Stimulated activated naive CD4-positive, alpha-beta T cell treated with Interleukin-2 at 50 U/mL for 16 hours (primary cell): Measurements from ENCODE around the gene SLC35B4.

Experiments used
- DNase-seq: peaks from one replicate; lab custom pipeline; 2025; lab: John Stamatoyannopoulos, UW

Gene SLC35B4

DNA sequence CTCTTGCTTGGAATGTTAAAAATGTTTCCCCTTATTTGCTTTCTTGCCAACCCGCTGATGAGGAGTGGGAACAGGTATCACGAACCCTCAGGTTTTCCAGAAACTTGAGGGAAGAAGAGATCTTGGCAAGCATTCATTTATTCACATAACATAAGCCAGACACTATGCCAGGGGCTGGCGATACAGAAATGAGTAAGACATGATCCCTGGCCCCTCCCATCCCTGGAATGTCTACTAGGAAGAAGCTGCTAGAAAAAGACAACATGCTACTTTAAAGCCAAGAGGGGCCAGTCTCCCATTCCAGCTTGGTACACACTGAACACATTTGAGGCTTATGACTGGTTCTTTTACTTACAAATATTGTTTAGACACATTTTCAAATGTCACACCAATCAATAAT is 26.4 kb downstream of the SLC35B4 start:
- no peak for DNase-seq

DNA sequence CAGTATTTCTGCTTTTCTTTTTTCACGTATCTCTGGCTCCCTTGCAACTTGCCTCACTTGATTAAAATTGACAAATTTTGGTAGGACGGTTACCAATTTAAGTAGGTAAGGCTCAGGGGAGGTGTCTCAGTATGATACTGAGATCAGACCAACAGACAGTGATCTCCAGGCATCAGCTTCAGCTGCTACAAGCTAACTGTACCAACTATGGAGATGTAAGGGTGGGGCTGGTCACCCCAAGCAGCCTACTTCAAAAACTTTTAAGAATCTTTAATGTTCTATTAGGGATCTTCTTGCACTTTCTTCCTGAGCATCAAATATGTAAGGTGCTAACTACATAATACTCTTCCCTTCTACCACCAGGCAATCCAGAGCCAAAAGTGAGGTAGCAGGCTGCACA is 26.9 kb downstream of the SLC35B4 start:
- DNase-seq = no peak

DNA sequence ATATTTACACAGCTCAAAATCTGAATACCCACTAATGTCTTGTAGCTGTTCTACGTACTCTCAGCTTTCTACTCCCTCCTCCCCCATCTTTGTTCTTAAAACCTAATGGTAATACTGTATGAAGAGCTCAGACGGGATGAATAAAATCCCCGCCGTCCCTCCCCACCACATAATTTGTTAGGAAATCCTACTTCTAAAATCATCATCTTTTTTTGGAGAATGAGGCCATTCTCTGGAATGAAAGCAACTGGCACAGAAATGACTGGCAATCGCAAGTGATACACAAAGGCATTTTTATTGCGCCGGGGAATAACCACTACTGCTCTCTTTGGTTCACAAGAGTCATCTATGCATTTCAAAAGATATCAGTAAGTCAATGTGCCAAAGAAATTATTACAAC is 27.3 kb downstream of the SLC35B4 start:
- DNase-seq = no peak

DNA sequence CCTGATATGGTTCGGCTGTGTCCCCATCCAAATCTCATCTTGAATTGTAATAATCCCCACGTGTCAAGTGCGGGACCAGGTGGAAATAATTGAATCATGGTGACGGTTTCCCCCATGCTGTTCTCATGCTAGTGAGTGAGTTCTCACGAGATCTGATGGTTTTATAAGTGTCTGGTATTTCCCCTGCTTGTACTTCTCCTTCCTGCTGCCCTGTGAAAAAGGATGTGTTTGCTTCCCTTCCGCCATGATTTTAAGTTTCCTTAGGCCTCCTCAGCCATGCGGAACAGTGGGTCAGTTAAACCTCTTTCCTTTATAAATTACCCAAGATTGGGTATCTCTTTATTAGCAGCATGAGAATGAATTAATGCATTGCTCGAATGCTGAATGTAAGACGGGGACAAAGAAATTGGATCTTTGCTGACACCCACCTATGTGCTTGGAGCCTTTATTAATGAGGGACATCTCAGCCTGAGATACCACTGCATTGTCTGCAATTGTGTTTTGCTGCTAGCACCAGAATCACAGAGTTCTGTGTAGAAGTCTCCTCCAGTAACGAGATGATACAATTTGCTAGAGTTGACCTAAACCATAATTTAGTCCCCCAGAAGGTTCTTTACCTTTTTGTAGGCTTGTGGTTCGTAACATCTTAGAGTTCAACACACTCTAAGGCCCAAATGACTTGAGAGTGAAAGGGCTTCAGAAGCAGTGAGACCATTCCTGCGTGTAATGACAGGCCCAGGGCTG is 28.6 kb downstream of the SLC35B4 start:
- no peak for DNase-seq

DNA sequence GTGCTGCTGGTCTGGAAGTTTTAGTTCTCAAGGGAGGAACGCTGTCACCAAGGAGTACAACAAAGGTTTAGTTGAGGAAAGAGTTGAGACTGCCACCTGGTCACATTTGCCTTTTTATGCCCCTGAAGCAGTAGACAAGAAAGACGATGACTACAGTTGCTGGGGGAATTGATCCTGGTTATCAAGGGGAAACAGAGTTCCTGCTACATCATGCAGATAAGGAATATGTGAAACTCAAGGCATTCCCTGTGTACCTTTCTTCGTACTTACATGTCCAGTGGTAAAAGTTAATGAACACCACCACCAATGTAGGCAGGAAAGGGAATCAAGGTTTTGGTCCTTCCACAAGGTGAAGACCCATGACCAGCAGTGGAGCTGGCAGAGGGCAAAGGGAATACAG is 31.8 kb downstream of the SLC35B4 start:
- no peak for DNase-seq

DNA sequence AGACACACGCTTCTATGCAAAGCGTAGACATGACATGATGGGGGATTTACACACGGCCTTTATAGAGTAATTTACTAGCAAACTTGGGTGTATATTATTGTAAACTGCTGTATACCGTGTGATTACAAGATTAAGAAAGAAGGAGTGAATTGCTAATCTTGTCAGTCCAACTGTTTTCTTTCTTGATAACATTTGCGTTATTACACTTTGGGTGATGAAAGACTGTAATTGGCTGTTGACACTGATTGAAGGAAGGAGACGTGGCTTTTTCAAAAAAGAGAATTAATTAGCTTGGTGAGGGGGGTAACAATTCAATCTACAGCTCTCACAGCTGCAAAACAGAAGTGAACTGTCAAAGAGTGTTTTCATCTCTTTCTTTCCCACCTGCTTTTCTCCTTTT is 32.7 kb downstream of the SLC35B4 start:
- no peak for DNase-seq

DNA sequence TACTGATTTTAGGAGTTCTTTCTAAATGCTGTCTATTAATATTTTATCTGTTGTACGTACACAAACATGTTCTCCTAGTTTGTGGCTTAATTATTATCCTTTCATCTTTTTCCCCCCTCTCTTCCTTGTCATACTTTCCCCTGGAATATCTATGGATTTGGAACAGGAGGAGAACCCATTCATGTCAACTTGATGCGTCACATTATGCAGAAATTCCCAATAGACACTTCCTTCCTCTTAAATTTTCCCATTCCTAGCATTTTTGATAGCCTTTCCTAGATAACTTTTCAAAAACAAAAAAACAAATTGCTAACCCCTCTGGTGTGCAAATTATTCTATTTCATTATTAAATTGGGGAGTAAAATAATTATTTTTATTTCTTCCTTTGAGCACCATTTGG is 36.2 kb downstream of the SLC35B4 start:
- DNase-seq = no peak

DNA sequence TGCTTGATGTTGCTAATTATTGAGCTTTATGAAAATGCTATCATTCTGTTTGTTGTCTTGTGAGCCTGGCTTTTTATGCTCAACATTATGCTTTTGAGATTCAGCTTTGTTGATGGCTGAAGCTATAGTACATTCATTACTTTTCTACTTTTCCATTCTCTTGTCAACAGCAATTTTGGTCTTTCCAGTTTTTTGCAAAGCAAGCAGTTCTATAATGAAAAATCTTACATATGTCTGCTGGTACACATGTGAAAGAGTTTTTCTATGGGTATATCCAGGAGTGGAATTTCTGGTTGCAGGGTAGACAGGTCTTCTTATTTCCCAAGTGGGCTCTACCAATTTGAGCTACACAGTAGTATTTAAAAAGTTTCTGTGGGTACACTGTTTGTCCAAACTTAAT is 36.8 kb downstream of the SLC35B4 start:
- DNase-seq = no peak

DNA sequence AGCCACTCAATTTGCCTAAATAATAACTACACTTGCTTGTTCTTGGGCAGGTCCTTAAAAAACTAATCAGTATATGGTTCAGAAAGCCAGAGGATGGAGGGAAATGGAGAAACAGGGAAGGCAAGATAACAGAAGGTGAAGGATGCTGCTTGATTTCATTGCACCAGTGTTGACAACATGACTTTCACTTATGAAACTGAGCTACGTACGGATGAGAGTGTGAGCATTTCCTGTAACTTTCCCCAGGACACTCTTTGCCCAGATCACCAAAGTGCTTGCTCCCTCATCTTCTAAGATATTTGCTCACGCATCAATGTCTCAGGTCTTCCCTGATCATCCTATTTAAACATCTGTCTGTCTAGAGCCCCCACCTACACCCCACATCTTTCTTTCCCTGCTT is 37.4 kb downstream of the SLC35B4 start:
- no peak for DNase-seq

DNA sequence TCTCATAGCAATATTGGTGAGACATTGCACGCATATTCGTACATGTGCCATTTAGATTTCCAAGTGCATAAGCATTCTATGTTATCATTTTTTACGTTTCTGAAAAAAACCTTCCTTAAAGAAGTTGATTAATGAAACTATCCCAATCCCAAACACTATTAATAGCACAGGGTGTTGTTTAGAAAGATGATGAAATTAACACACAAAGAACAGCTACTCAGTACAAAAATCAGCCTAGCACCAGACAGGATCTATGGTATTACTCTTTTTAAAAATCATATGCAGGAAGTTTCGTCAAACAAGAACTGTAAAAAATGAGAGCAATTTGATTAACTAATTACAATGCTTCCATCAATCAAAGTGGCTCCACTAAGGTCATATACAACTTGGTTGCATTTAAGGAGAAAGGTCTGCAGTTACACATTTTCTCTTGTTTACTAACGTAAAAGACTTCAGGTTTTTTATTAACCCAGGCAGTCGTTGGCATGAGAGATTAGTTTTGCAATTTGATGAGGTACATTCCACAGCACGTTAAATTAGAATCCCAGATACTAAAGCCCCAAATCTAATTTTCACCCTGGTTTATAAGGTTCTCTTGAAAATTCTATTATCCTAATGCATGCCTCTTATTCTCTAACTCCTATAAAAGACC is 38.1 kb downstream of the SLC35B4 start:
- DNase-seq = no peak

DNA sequence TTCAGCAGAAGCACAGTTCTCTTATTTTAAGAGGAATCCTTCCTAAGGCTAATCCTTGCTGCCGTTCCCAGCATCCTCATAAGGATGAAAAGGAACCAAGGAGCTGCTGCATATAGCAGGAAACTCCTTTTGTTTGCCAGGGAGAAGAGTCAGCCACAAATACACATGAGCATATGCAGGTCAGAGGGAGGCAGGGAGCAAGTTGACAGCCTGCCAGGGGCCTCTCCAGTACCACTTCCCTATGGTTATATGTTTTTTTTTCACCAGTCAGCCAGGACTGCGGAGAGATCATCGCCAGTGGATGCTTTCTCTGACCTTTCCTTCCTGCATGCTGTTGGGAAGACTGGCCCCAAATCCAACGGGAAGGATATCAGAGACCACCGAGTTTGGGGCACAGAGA is 39.8 kb downstream of the SLC35B4 start:
- no peak for DNase-seq

DNA sequence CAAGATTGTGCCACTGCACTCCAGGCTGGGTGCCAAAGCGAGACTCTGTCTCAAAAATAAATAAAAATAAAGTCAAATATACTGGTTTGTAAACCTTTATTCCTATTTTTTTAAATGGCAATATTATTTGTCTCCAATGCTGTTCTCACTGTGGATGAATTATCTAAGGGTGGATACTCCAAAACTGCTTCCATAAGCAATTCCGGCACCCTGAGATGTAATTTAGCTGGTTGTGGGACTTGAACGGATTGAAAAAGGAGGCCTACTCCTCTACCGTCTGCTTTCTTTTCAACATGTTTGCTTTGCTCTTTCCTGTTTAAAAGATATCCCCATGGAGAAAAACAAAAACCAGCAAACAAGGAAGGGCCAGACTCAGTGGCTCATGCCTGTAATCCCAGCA is 54.4 kb downstream of the SLC35B4 start:
- no peak for DNase-seq

DNA sequence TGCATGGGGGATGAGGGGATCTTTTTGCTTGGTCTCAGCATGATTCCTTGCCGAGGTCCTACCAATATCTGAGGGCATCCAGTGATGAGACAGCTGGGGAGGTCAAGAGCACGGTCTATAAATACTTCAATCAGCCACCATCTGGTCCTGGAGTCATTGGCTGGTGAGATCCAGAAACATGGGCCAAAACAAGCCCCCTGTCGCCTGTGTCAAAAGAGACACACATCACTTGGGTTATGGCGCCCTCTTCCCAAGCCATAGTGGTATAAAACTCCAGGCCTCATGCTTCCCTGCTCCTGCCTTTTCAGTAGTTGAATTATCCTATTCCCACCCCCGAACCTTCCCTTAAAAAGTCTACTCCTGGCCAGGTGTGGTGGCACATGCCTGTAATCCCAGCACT is 60.9 kb downstream of the SLC35B4 start:
- no peak for DNase-seq

DNA sequence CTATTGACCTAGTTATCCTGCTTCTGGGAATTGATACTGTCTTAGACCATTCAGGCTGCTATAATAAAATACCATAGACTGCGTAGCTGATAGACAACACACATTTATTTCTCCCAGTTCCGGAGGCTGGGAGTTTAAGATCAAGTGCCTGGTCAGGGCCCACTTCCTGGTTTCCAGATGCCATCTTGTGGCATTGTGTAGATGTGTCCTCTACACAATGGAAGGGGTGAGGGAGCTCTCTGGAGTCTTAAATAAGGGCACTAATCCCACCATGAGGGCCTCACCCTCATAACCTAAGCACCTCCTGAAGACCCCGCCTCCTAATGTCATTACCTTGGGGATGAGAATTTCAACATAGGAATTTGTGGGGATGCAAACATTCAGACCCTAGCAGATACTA is 62.4 kb downstream of the SLC35B4 start:
- DNase-seq = no peak

DNA sequence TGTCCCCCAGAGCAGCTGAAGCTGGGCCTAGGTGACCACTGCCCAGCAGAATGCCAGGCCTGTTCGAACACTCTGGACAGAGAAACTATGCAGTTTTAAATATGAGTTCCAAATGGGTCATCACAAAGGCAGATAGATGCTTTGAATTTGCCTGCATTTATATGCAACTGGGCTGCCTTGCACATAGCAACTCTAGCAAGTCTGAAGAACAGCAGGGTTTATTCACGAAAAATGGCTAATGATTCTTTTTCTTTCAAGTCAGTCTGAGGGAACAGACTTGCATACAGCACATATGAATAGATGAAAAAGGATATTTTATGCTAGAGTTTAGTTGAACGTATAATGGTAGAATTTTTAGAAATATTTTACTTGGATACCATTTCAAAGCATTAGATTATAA is 68.5 kb downstream of the SLC35B4 start:
- no peak for DNase-seq

DNA sequence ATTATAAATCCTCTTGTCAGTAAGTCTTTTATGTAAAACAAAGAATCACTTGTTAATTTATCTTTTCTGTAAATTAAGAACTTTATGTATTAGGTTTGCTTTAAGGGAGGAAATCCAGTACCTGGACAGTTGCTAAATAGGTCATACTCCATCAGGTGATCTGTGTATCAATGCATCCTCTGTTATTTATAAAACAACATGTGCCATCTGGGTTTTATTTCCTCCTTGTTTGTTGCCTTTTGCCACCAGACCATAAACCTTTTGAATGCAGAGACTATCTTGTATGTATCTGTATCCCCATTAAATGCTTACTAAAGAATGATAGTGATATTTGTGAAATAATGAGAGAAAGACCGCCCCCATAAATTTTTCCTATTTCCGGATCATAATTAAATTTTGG is 70.0 kb downstream of the SLC35B4 start:
- no peak for DNase-seq

DNA sequence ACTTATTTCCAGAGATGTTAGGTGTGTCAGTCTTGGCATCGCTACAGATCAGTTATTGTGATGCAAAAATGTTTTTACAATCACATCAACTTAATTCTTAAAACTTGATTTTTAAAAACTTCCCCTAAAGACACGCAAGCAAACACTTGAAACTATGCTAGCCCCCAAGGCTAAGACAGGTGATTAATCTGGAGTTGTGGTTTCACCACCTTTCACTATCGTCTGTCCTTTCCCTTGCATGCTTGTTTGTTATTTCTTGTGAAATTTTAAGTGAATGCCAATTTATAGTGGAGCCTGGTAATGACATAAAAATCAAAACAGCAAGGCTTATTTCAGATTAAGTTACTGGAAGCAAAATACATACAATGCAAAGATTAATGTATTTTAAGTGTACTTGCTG is 70.4 kb downstream of the SLC35B4 start:
- DNase-seq = no peak

DNA sequence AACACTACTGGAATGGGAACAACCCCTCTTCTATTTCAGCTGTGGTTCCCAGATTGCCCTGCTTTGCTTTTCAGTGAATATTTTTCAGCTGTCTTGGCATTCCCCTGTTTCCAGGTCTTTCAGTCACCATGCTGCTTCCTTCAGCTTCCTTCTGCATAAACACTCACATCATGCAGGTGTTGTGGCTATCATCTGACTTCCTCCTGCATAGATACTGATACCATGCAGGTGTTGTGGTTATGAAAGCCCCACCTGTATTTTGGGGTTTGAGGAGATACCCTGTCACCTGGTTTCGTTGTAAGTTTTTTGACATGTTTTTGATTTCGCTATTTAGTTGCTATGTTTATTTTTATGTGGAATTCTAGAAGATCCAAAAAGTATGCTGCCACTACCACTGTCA is 71.5 kb downstream of the SLC35B4 start:
- no peak for DNase-seq
